Right renal pelvis (tissue), 4 donors: ENCODE measurements around the gene SMIM29. TPM values are rescaled to one million over a fixed set of nuclear protein-coding genes. Genes with fewer than 3 reads are reported as not detected.

ENCODE experiments used
- DNase-seq, 4 donors: peaks; one replicate each; pipeline ENCODE4 v3.0.0-alpha.2; 2013; ENCODE audit warnings: low read depth in 4 of 4, low spot score in 3 of 4, missing footprints in 1 of 4
- polyA plus RNA-seq, 4 donors: library from polyadenylated mRNA; unstranded; fragments of 120-200 nt; gene quantifications; one replicate each; pipeline ENCODE4 v1.2.1, GENCODE V29; 2013; ENCODE audit not compliant: insufficient read length in 4 of 4

SMIM29 gene
- polyA plus RNA-seq, 4 donors = 12.0 to 17.6 (median 14.3) TPM

- DNase-seq = no peak
Observed at GRCh38 chr6:34230653-34231371, 18.0 kb downstream of the SMIM29 start.

GRCh38 chr6:34229877-34230276, 18.9 kb downstream of the SMIM29 start:
- DNase-seq = no peak

- DNase-seq = no peak
Observed at GRCh38 chr6:34227761-34228421, 20.9 kb downstream of the SMIM29 start.

GRCh38 chr6:34226731-34227586, 21.8 kb downstream of the SMIM29 start:
- DNase-seq = no peak

- DNase-seq = no peak
Observed at GRCh38 chr6:34226066-34226465, 22.7 kb downstream of the SMIM29 start.

GRCh38 chr6:34225551-34225950, 23.3 kb downstream of the SMIM29 start:
- DNase-seq = no peak

- DNase-seq = peak; percentile 75 to 79 (median 75)
Observed at GRCh38 chr6:34223956-34224940, 24.6 kb downstream of the SMIM29 start.

- DNase-seq = no peak
Observed at GRCh38 chr6:34223381-34223955, 25.3 kb downstream of the SMIM29 start.

GRCh38 chr6:34218691-34219090, 30.1 kb downstream of the SMIM29 start:
- DNase-seq = no peak

- DNase-seq = no peak
Observed at GRCh38 chr6:34213772-34214171, 35.0 kb downstream of the SMIM29 start.

- DNase-seq = no peak
Observed at GRCh38 chr6:34207695-34208443, 40.9 kb downstream of the SMIM29 start.

- no peak for DNase-seq
Observed at GRCh38 chr6:34206726-34207125, 42.1 kb downstream of the SMIM29 start.

GRCh38 chr6:34205916-34206315, 42.9 kb downstream of the SMIM29 start:
- DNase-seq = no peak

- no peak for DNase-seq
Observed at GRCh38 chr6:34205466-34205865, 43.3 kb downstream of the SMIM29 start.

GRCh38 chr6:34204693-34205092, 44.1 kb downstream of the SMIM29 start:
- DNase-seq = no peak

- DNase-seq = no peak
Observed at GRCh38 chr6:34202329-34203201, 46.2 kb downstream of the SMIM29 start.

GRCh38 chr6:34201455-34202107, 47.2 kb downstream of the SMIM29 start:
- DNase-seq = no peak
